NB4 (cell line): ENCODE results near the gene RWDD3.

Experiments used
- DNase-seq: peaks from one replicate; pipeline ENCODE4 v3.0.0; 2010; ENCODE audit warnings: low read depth
- H3K4me3 ChIP-seq: one replicate; pipeline ENCODE4 v1.5.1; 2011; ENCODE audit warnings: mild to moderate bottlenecking, low read depth, low read length, moderate library complexity
- CTCF ChIP-seq: IDR thresholded peaks from one replicate; pipeline ENCODE4 v1.5.1; 2012; ENCODE audit warnings: low read depth, low read length
- MYC ChIP-seq: IDR thresholded peaks from 2 replicates; pipeline ENCODE4 v1.6.1; 2011; ENCODE audit warnings: low read depth, low read length
- POLR2A ChIP-seq: IDR thresholded peaks from 2 replicates; pipeline ENCODE4 v1.6.1; 2011; ENCODE audit warnings: mild to moderate bottlenecking; ENCODE audit not compliant: insufficient read length; ENCODE audit errors: extremely low read depth
- TF ChIP-seq, protein P1 (sequence below): IDR thresholded peaks from 2 replicates; pipeline ENCODE4 v1.6.1; 2011; ENCODE audit warnings: low read depth, low read length

RWDD3 gene

GRCh38 chr1:95287081-95287480 is 53.1 kb downstream of the RWDD3 start:
- no peak for TF ChIP-seq MYC
- no peak for TF ChIP-seq CTCF
- TF ChIP-seq, protein P1, sequence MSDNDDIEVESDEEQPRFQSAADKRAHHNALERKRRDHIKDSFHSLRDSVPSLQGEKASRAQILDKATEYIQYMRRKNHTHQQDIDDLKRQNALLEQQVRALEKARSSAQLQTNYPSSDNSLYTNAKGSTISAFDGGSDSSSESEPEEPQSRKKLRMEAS, result no peak
- TF ChIP-seq POLR2A, result no peak
- no peak overlapping the region for H3K4me3 ChIP-seq
- peak; percentile 2 for DNase-seq

DNA sequence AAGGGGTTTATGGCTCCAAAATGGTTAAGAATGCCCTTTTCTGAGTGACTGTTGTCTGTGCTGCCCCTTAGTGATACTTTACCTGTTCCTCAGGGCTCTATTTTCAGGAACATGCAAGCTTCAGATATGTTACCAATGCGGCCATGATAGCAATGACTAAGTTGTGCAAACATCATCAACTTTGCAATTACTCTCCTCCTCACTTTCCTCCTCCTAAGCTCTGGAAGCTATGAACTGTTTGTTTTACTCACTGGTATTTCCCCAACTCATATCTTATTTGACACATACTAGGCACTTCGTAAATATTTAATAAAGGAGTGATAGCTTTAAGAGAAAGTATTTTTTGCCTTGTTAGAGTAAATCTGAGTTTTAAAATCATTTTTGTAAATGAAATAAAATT is 53.8 kb downstream of the RWDD3 start:
- TF ChIP-seq CTCF (no peak), POLR2A (no peak), MYC (no peak)
- TF ChIP-seq, protein P1, result no peak
- H3K4me3 ChIP-seq, result no peak overlapping the region
- DNase-seq, result no peak
